ENCODE measurements around the gene BACE1-AS.

BACE1-AS gene

DNA sequence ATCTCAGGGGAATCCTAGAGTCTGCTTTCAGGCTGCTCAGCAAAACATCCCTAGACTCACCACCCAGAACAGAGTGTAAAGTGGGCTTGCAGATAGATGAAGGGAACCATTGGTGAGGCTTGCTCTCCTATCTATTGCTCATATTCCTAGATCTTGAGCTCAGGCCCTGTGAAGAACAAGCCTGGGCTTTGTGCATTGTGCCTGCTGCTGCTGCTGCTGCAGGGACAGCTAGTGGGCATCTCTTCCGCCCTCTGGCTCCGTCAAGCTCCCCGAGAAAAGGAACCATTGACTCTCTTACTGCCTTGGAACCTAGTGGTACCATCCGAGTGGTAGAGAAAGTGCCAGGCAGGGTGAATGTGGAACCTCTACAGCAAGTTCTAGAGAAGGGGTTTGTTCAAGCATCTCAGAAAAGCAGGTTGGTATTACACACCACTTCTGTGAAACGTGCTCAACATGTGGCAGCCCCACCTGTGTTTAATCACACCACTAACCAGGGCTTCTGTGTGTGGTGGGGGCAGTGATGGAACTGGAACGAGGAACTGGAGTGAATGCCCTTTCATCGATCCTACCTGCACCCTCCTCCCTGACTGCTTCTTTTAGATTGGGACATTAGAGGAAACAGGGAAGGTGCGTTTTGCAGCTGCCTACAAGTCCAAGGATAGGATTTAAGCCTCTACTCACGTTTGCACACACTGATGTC is 4.4 kb downstream of the BACE1-AS start:
- Histone ChIP-seq H3K9ac (ENCODE audit: low read depth, low read length) (no peak overlapping the region), H3K9me3 (ENCODE audit: insufficient read depth, low read depth, low read length) (no peaks in the 10 kb centered on the region), H3K27me3 (ENCODE audit: insufficient read depth, low read length) (no peaks in the 10 kb centered on the region), H3K36me3 (ENCODE audit: insufficient read depth, low read depth, low read length) (peaks cover 7% of the 10 kb centered on the region), H3K27ac (ENCODE audit: low read length) (no peak overlapping the region), H3K4me1 (ENCODE audit: insufficient read depth, low read length) (peaks cover 11% of the 10 kb centered on the region; the same call in 1 of the 2 replicates), H3K4me3 (ENCODE audit: low read length) (no peak overlapping the region)

DNA sequence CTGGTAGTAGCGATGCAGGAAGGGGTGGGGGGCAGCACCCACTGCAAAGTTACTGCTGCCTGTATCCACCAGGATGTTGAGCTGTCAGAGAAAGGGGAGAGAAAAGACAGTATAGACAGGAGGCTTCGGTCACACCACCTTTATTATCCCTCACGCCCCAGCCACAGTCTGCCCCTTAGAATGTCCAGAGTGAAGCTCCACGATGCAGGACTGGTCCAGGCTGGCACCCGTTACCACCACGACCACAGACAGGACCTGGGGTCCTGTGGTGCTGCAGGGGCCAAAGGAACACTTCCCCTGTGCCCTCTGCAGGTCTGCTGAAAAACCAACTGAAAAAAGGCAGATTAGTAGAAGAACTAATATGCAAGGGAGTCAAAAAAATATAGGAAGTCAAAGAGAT is 5.7 kb downstream of the BACE1-AS start:
- Histone ChIP-seq H3K4me3 (ENCODE audit: low read length) (no peak overlapping the region), H3K4me1 (ENCODE audit: insufficient read depth, low read length) (peaks cover 11% of the 10 kb centered on the region; the same call in 1 of the 2 replicates), H3K27ac (ENCODE audit: low read length) (no peak overlapping the region), H3K9ac (ENCODE audit: low read depth, low read length) (no peak overlapping the region), H3K27me3 (ENCODE audit: insufficient read depth, low read length) (no peaks in the 10 kb centered on the region), H3K36me3 (ENCODE audit: insufficient read depth, low read depth, low read length) (peaks cover 4% of the 10 kb centered on the region; the same call in 1 of the 2 replicates), H3K9me3 (ENCODE audit: insufficient read depth, low read depth, low read length) (no peaks in the 10 kb centered on the region)

DNA sequence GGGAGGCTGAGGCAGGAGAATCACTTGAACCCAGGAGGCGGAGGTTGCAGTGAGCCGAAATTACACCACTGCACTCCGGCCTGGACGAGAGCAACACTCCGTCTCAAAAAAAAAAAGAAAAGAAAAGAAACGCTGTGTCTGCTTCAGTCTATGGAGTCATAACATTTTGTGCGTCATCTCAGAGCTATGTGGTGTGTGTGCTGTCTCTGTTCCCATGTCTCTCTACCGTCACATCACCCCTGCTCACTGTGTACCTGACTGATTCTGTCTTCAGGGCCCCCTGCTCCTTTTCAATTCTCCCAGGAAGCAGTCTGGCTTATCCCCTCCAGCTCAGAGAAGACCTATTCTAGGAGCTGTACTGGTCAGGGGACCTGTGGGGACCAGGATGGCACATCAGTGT is 7.0 kb downstream of the BACE1-AS start:
- H3K27ac ChIP-seq (ENCODE audit: low read length), result no peak overlapping the region
- H3K9me3 ChIP-seq (ENCODE audit: insufficient read depth, low read depth, low read length), result no peaks in the 10 kb centered on the region
- H3K27me3 ChIP-seq (ENCODE audit: insufficient read depth, low read length), result no peaks in the 10 kb centered on the region
- peaks cover under 1% of the 10 kb centered on the region; the same call in 1 of the 2 replicates for H3K36me3 ChIP-seq (ENCODE audit: insufficient read depth, low read depth, low read length)
- H3K4me3 ChIP-seq (ENCODE audit: low read length), result no peak overlapping the region
- H3K9ac ChIP-seq (ENCODE audit: low read depth, low read length), result no peak overlapping the region
- H3K4me1 ChIP-seq (ENCODE audit: insufficient read depth, low read length), result peaks cover 12% of the 10 kb centered on the region

DNA sequence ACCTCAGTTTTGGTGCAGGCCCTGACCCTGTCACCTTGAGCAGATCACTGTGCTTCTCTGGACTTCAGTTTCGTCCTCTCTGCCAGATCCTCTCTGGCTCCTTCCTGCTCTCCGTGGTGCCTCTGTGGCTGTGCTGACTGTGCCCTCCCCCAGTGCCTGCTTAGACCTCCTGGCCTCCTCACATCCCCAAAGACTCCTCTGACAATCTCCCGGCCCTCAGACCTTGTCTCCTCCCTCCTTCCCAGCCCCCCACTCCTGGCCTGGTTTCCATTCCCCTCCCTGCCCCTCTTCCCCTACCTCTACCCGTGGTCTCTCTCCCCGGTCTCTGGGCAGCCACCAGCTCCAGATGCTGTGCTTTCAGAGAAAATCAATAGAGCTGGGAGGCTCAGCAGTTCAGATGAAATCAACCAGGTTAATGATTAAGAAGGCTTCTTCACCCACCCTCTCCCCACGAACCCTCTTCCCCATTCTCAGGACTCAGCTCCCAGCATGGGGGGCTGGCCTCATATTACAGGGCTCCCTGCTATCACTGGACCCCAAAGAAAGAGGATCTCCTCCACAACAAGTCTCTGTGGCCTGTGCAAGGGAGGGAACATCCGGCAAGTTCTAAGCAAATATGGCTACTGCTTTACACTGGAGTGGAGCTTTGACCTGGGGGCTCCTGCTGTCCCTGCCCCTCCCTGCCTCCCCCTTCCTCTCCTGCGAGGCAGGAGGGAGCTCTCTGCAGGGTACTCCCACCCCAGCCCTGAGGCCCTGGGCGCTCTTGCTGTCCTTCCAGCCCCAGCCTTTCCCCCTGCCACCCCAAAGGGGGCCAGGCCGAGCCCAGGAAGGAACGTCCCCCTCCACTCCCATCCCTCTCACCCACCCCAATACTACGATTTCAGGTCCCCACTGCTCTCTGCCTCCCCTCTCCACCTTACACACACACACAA is 8.5 kb downstream of the BACE1-AS start:
- no peak overlapping the region for H3K27ac ChIP-seq (ENCODE audit: low read length)
- no peaks in the 10 kb centered on the region; the same call in 1 of the 2 replicates for H3K36me3 ChIP-seq (ENCODE audit: insufficient read depth, low read depth, low read length)
- peak overlapping the region; percentile 42; the same call in 1 of the 2 replicates for H3K9ac ChIP-seq (ENCODE audit: low read depth, low read length)
- 0 out of 2 replicates have a peak overlapping the region, but pooled peaks have one; percentile 7 for H3K4me3 ChIP-seq (ENCODE audit: low read length)
- H3K27me3 ChIP-seq (ENCODE audit: insufficient read depth, low read length), result no peaks in the 10 kb centered on the region
- no peaks in the 10 kb centered on the region for H3K9me3 ChIP-seq (ENCODE audit: insufficient read depth, low read depth, low read length)
- peaks cover 19% of the 10 kb centered on the region for H3K4me1 ChIP-seq (ENCODE audit: insufficient read depth, low read length)

DNA sequence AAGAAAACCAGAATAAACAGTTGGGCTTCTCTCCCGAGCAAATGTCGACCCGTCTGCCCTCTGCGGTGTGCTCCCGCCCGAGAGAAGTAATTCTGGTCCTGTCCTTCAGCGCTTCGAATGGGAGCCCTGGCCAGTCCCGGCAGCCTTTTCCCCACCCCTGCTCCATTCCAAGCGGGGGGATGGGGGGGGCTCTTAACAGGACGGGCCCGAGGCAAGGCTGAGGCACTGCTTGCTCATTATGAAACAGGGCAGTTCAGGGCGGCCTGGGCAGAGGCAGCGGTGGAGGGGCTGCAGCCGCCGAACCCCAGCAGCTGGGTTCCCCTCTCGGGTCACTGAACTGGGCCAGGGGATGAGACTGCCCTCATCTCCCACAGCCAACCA is 9.1 kb downstream of the BACE1-AS start:
- no peaks in the 10 kb centered on the region for H3K9me3 ChIP-seq (ENCODE audit: insufficient read depth, low read depth, low read length)
- H3K36me3 ChIP-seq (ENCODE audit: insufficient read depth, low read depth, low read length), result no peaks in the 10 kb centered on the region; the same call in 1 of the 2 replicates
- 0 out of 2 replicates have a peak overlapping the region, but pooled peaks have one; percentile 7 for H3K4me3 ChIP-seq (ENCODE audit: low read length)
- no peak overlapping the region for H3K27ac ChIP-seq (ENCODE audit: low read length)
- H3K4me1 ChIP-seq (ENCODE audit: insufficient read depth, low read length), result peaks cover 19% of the 10 kb centered on the region
- peak overlapping the region; percentile 42; the same call in 1 of the 2 replicates for H3K9ac ChIP-seq (ENCODE audit: low read depth, low read length)
- H3K27me3 ChIP-seq (ENCODE audit: insufficient read depth, low read length), result no peaks in the 10 kb centered on the region

DNA sequence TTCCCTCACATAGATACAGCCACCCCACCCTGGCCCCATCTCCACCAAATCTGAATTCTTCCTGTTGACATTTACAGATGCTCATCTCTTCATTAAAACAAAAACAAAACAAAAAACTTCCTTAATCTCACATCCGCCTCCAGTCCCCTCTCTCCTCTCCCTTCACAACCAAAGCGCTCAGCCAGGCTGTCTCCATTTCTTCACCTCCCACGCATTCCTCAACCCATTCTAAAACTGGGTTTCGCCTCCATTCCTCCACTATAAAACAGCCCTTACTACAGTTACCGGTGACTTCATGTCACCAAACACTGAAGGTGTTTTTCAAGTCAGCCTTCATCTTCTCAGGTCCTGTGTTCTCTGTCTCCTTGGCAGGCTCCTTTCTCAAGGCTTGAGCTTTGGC is 9.6 kb downstream of the BACE1-AS start:
- Histone ChIP-seq H3K9me3 (ENCODE audit: insufficient read depth, low read depth, low read length) (no peaks in the 10 kb centered on the region), H3K9ac (ENCODE audit: low read depth, low read length) (no peak overlapping the region), H3K4me1 (ENCODE audit: insufficient read depth, low read length) (peaks cover 19% of the 10 kb centered on the region), H3K27ac (ENCODE audit: low read length) (no peak overlapping the region), H3K4me3 (ENCODE audit: low read length) (no peak overlapping the region), H3K36me3 (ENCODE audit: insufficient read depth, low read depth, low read length) (no peaks in the 10 kb centered on the region), H3K27me3 (ENCODE audit: insufficient read depth, low read length) (no peaks in the 10 kb centered on the region)

DNA sequence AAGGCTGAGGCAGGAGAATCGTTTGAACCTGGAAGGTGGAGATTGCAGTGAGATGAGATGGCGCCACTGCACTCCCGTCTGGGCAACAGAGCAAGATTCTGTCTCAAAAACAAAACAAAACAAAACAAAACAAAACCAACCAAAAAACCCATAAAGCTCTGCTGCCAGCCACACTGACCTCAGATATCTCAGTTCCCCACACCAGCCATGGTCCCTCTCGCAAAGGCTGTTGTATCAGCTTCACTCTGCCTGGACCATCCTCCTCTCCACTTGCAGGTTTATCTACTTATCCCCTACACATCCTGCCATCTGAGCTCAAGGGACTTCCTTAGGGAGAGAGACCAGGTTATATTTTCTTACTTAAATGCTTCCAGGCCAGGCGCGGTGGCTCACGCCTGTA is 11.1 kb downstream of the BACE1-AS start:
- Histone ChIP-seq H3K4me1 (ENCODE audit: insufficient read depth, low read length) (peaks cover 19% of the 10 kb centered on the region), H3K36me3 (ENCODE audit: insufficient read depth, low read depth, low read length) (no peaks in the 10 kb centered on the region), H3K27ac (ENCODE audit: low read length) (no peak overlapping the region), H3K9ac (ENCODE audit: low read depth, low read length) (no peak overlapping the region), H3K4me3 (ENCODE audit: low read length) (no peak overlapping the region), H3K27me3 (ENCODE audit: insufficient read depth, low read length) (no peaks in the 10 kb centered on the region), H3K9me3 (ENCODE audit: insufficient read depth, low read depth, low read length) (no peaks in the 10 kb centered on the region)

DNA sequence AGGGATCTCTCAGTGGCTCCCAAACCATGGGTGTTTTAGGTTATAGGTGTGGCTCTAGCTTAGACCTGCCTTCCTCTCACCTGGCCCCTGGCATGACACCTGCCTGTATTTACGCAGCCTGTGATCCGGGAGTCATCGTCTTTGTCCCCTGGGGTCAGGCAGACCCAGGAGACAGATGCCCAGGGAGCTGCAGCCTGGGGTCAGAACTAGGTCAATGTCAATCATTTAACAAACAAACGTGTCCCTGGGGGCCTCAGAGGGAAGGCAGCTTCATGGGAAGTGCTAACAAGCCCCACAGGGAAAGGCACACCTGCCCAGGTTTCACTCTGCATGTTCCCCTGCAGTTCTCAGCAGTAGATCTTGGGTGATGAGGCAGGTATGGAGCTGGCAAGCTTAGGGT is 12.0 kb downstream of the BACE1-AS start:
- no peak overlapping the region for H3K27ac ChIP-seq (ENCODE audit: low read length)
- H3K9ac ChIP-seq (ENCODE audit: low read depth, low read length), result no peak overlapping the region
- H3K27me3 ChIP-seq (ENCODE audit: insufficient read depth, low read length), result no peaks in the 10 kb centered on the region
- no peaks in the 10 kb centered on the region for H3K36me3 ChIP-seq (ENCODE audit: insufficient read depth, low read depth, low read length)
- peaks cover 19% of the 10 kb centered on the region for H3K4me1 ChIP-seq (ENCODE audit: insufficient read depth, low read length)
- H3K4me3 ChIP-seq (ENCODE audit: low read length), result no peak overlapping the region; the same call in 1 of the 2 replicates
- no peaks in the 10 kb centered on the region for H3K9me3 ChIP-seq (ENCODE audit: insufficient read depth, low read depth, low read length)

DNA sequence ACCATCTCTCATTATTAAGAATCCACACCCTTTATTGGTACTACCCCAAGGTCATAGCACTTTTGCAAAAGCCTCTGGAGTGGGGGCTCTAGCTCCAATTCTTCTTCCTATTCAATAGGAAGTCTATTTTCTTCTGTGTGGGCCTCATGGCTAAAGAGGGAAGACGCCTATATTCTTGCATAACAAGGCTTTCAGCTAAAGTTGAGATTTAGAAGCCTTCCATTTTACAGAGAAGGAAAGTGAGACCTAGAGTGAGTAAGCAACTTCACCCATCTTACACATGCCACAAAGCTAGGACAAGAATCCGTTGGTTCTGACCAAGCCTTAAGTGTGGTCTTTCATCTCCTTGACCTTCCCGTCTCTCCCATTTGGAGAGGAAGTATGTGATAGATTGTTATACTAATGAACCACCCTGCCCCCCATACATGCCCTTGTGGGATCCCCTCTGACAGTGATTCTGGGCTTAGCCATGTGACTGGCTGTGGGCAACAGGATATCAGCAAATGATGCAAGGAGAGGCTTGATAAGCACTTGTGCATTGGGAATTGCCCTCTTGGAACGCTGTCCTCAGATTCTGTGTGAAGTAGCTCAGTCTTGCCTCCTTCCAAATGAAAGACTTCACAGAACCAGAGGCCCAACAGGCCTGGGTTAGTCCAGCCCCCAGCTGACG is 12.6 kb downstream of the BACE1-AS start:
- Histone ChIP-seq H3K36me3 (ENCODE audit: insufficient read depth, low read depth, low read length) (no peaks in the 10 kb centered on the region), H3K4me3 (ENCODE audit: low read length) (no peak overlapping the region; the same call in 1 of the 2 replicates), H3K9ac (ENCODE audit: low read depth, low read length) (no peak overlapping the region), H3K4me1 (ENCODE audit: insufficient read depth, low read length) (peaks cover 19% of the 10 kb centered on the region), H3K27ac (ENCODE audit: low read length) (no peak overlapping the region), H3K9me3 (ENCODE audit: insufficient read depth, low read depth, low read length) (no peaks in the 10 kb centered on the region), H3K27me3 (ENCODE audit: insufficient read depth, low read length) (no peaks in the 10 kb centered on the region)

DNA sequence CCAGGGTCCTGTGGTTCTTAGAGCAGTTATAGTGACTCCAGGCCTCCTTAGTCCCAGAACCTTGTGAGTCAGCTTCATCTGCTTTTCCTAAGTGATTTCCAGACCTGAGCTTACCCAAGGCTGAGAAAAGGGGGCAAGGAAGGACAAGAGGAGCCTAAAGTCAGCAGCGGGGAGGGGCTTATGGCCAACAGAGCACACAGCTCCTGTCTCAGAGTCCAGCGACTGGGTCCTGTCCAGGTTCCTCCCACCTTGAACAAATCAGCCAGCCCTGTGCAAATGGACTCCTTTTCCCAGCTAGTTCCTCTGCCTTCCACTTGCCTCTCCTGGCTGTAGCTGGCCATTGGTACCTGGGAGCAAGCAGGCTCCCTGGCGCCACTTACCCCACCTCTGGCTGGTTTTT is 14.0 kb downstream of the BACE1-AS start:
- H3K27ac ChIP-seq (ENCODE audit: low read length), result no peak overlapping the region
- no peak overlapping the region for H3K4me3 ChIP-seq (ENCODE audit: low read length)
- H3K9ac ChIP-seq (ENCODE audit: low read depth, low read length), result no peak overlapping the region
- no peaks in the 10 kb centered on the region for H3K36me3 ChIP-seq (ENCODE audit: insufficient read depth, low read depth, low read length)
- peaks cover 9% of the 10 kb centered on the region for H3K4me1 ChIP-seq (ENCODE audit: insufficient read depth, low read length)
- H3K27me3 ChIP-seq (ENCODE audit: insufficient read depth, low read length), result no peaks in the 10 kb centered on the region
- no peaks in the 10 kb centered on the region for H3K9me3 ChIP-seq (ENCODE audit: insufficient read depth, low read depth, low read length)

DNA sequence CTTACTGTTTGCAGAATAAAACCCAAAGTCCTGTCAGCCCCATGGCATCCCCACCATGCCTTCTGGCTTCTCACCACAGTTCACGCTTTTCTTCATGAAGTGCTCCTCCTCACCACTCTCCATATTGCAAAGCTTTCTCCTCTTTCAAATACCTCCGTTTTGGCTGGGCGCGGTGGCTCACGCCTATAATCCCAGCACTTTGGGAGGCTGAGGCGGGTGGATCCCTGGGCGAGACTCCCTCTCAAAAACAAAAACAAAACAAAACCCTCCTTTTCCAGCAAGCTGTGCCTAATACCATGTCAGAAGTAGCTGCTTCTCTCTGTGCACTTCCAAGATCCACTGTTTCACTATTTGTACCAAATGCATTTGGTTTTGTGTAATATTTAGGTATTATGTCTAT is 18.2 kb downstream of the BACE1-AS start:
- Histone ChIP-seq H3K27me3 (ENCODE audit: insufficient read depth, low read length) (no peaks in the 10 kb centered on the region; the same call in 1 of the 2 replicates), H3K4me1 (ENCODE audit: insufficient read depth, low read length) (no peaks in the 10 kb centered on the region), H3K27ac (ENCODE audit: low read length) (no peak overlapping the region), H3K36me3 (ENCODE audit: insufficient read depth, low read depth, low read length) (no peaks in the 10 kb centered on the region), H3K9me3 (ENCODE audit: insufficient read depth, low read depth, low read length) (no peaks in the 10 kb centered on the region), H3K9ac (ENCODE audit: low read depth, low read length) (no peak overlapping the region), H3K4me3 (ENCODE audit: low read length) (no peak overlapping the region)
